Measurements from ENCODE around the gene ZFPL1. TPM values are rescaled to one million over a fixed set of nuclear protein-coding genes. Genes with fewer than 3 reads are reported as not detected.

The ZFPL1 gene
- total and polyA plus RNA-seq, 10 of the 15 experiments (the other 5 are each of a cell fraction or from before 2014, with no cell fraction given): 2.2 to 37.8 (median 27.0) TPM

DNA sequence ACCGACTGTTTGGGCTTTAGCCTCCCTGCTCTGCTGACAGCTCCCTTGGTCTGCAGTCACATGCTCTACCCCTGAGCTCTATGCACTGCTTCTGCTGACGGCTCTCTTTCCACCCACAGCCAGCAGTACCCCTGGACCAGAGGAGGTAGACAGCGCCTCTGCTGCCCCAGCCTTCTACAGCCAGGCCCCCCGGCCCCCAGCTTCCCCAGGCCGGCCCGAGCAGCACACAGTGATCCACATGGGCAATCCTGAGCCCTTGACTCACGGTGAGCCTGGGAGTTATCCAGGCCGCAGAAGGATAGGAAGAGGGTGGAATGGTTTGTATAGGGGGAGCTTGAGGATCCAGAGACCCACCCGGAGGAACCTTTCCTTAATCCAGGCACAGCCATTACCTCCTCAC is 2.8 kb downstream of the ZFPL1 start:
- Histone ChIP-seq H3K4me2 (ENCODE audit: control insufficient read depth, insufficient read depth) (no peak overlapping the region), H3K9ac (ENCODE audit: control insufficient read depth, insufficient read depth, low read length) (no peak overlapping the region), H3K36me3 (ENCODE audit: control insufficient read depth in 2 of 2, insufficient read depth in 2 of 2, low read length in 1 of 2) (peaks cover 5 to 11% of the 10 kb centered on the region in 2 experiments), H3K27me3 (replicated peaks in 1 of 2; ENCODE audit: control insufficient read depth in 2 of 2, insufficient read depth in 2 of 2, low read length in 1 of 2) (no peaks in the 10 kb centered on the region), H3K4me1 (ENCODE audit: control insufficient read depth, insufficient read depth, low read length) (peaks cover 11% of the 10 kb centered on the region), H3K79me2 (ENCODE audit: control insufficient read depth, insufficient read depth, low read length) (peaks cover 30% of the 10 kb centered on the region), H3K9me3 (replicated peaks; ENCODE audit: control insufficient read depth, insufficient read depth, low read length) (no peaks in the 10 kb centered on the region), H2AFZ (ENCODE audit: control insufficient read depth, low read depth, low read length) (no peak overlapping the region), H3K27ac (ENCODE audit: control insufficient read depth, insufficient read depth) (no peak overlapping the region), H4K20me1 (ENCODE audit: control insufficient read depth, insufficient read depth) (no peaks in the 10 kb centered on the region), H3K4me3 (no peak overlapping the region)
- ChIA-PET RAD21 (ENCODE audit: unreplicated experiment) (no interaction called here), SMC1A (ENCODE audit: uncharacterized antibody, unreplicated experiment) (no interaction called here), CTCF (no interaction called here), POLR2A (no interaction called here)
- no TSS peak for BruUV-seq (replicated peaks)
- no peak for DNase-seq (ENCODE audit: low read depth, low spot score)
- FAIRE-seq: no peak
- intact Hi-C loops (cut with micrococcal nuclease; ENCODE audit: unreplicated experiment): no loop called here
- ATAC-seq: no peak
- WGBS (ENCODE audit: insufficient coverage, insufficient replicate concordance, low lambda C conversion rate, missing lambda C conversion rate): 82% methylated on average over 9 of the region's 9 CpGs
- TF ChIP-seq NFYA (IDR thresholded peaks at IDR 0.05; ENCODE audit: borderline replicate concordance, low read depth, low read length): no peak
- TF ChIP-seq NFIC (IDR thresholded peaks at IDR 0.05; ENCODE audit: low read depth, low read length): no peak
- in situ Hi-C loops (cut with MboI): no loop called here

DNA sequence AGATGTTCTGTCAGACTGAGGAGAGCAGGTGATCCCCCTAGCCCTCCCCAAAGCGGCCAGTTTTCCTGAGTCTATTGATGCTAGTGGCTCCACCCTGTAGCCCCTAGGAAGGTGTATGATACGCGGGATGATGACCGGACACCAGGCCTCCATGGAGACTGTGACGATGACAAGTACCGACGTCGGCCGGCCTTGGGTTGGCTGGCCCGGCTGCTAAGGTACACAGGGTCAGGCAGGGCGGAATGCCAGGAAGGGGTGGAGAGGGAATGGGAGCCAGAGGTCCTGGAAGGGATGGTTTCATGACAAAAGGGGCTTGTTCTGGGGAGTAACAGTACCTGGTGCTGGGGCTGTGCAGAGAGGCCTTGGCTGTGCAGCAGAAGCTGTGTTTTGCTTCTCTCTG is 3.2 kb downstream of the ZFPL1 start:
- ChIA-PET POLR2A (no interaction called here), RAD21 (ENCODE audit: unreplicated experiment) (no interaction called here), SMC1A (ENCODE audit: uncharacterized antibody, unreplicated experiment) (no interaction called here), CTCF (no interaction called here)
- H3K36me3 ChIP-seq (ENCODE audit: control insufficient read depth in 2 of 2, insufficient read depth in 2 of 2, low read length in 1 of 2): peaks cover 5 to 11% of the 10 kb centered on the region in 2 experiments
- H3K9me3 ChIP-seq (replicated peaks; ENCODE audit: control insufficient read depth, insufficient read depth, low read length): no peaks in the 10 kb centered on the region
- no peaks in the 10 kb centered on the region for H4K20me1 ChIP-seq (ENCODE audit: control insufficient read depth, insufficient read depth)
- in situ Hi-C loops (cut with MboI): no loop called here
- no peak overlapping the region for H3K9ac ChIP-seq (ENCODE audit: control insufficient read depth, insufficient read depth, low read length)
- H3K4me1 ChIP-seq (ENCODE audit: control insufficient read depth, insufficient read depth, low read length): peaks cover 7% of the 10 kb centered on the region
- H3K4me2 ChIP-seq (ENCODE audit: control insufficient read depth, insufficient read depth): no peak overlapping the region
- no TSS peak for BruUV-seq (replicated peaks)
- H3K79me2 ChIP-seq (ENCODE audit: control insufficient read depth, insufficient read depth, low read length): peaks cover 26% of the 10 kb centered on the region
- no peak overlapping the region for H3K4me3 ChIP-seq
- H2AFZ ChIP-seq (ENCODE audit: control insufficient read depth, low read depth, low read length): no peak overlapping the region
- no peaks in the 10 kb centered on the region for H3K27me3 ChIP-seq (replicated peaks in 1 of 2; ENCODE audit: control insufficient read depth in 2 of 2, insufficient read depth in 2 of 2, low read length in 1 of 2)
- 90% methylated on average over 11 of the region's 11 CpGs for WGBS (ENCODE audit: insufficient coverage, insufficient replicate concordance, low lambda C conversion rate, missing lambda C conversion rate)
- FAIRE-seq (no peak), DNase-seq (ENCODE audit: low read depth, low spot score) (no peak), ATAC-seq (no peak)
- no peak overlapping the region for H3K27ac ChIP-seq (ENCODE audit: control insufficient read depth, insufficient read depth)
- intact Hi-C loops (cut with micrococcal nuclease; ENCODE audit: unreplicated experiment): no loop called here
- TF ChIP-seq HDGF (IDR thresholded peaks at IDR 0.05) (no peak), POLR2AphosphoS5 (IDR thresholded peaks at IDR 0.05; ENCODE audit: low read length) (no peak), GATAD2B (conservative IDR thresholded peaks at IDR 0.05; ENCODE audit: low read depth) (no peak), SUZ12 (IDR thresholded peaks at IDR 0.05; ENCODE audit: unreplicated experiment) (no peak), FOXK2 (IDR thresholded peaks at IDR 0.05) (no peak), ETV6 (conservative IDR thresholded peaks at IDR 0.05 in 1 of 2, IDR thresholded peaks at IDR 0.05 in 1 of 2; ENCODE audit: borderline replicate concordance in 1 of 2, low read depth in 1 of 2) (no peak), EED (IDR thresholded peaks at IDR 0.05; ENCODE audit: low read depth) (no peak), NBN (IDR thresholded peaks at IDR 0.05) (no peak), SP1 (IDR thresholded peaks at IDR 0.05; ENCODE audit: low read depth, low read length) (no peak), PAX8 (IDR thresholded peaks at IDR 0.05) (no peak), BMI1 (IDR thresholded peaks at IDR 0.05; ENCODE audit: borderline replicate concordance) (no peak), ESRRA (IDR thresholded peaks at IDR 0.05; ENCODE audit: low read length) (no peak), NFIC (IDR thresholded peaks at IDR 0.05; ENCODE audit: low read depth, low read length) (no peak)
- TF ChIP-seq, protein P1, sequence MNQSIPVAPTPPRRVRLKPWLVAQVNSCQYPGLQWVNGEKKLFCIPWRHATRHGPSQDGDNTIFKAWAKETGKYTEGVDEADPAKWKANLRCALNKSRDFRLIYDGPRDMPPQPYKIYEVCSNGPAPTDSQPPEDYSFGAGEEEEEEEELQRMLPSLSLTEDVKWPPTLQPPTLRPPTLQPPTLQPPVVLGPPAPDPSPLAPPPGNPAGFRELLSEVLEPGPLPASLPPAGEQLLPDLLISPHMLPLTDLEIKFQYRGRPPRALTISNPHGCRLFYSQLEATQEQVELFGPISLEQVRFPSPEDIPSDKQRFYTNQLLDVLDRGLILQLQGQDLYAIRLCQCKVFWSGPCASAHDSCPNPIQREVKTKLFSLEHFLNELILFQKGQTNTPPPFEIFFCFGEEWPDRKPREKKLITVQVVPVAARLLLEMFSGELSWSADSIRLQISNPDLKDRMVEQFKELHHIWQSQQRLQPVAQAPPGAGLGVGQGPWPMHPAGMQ (IDR thresholded peaks at IDR 0.05; ENCODE audit: borderline replicate concordance): no peak
- TF ChIP-seq, protein P2, sequence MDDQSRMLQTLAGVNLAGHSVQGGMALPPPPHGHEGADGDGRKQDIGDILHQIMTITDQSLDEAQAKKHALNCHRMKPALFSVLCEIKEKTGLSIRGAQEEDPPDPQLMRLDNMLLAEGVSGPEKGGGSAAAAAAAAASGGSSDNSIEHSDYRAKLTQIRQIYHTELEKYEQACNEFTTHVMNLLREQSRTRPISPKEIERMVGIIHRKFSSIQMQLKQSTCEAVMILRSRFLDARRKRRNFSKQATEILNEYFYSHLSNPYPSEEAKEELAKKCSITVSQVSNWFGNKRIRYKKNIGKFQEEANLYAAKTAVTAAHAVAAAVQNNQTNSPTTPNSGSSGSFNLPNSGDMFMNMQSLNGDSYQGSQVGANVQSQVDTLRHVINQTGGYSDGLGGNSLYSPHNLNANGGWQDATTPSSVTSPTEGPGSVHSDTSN (IDR thresholded peaks at IDR 0.05; ENCODE audit: insufficient replicate concordance, low read depth, low read length): no peak
- TF ChIP-seq, protein P3, sequence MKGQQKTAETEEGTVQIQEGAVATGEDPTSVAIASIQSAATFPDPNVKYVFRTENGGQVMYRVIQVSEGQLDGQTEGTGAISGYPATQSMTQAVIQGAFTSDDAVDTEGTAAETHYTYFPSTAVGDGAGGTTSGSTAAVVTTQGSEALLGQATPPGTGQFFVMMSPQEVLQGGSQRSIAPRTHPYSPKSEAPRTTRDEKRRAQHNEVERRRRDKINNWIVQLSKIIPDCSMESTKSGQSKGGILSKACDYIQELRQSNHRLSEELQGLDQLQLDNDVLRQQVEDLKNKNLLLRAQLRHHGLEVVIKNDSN (IDR thresholded peaks at IDR 0.05; ENCODE audit: borderline replicate concordance, extremely low read length, insufficient read depth, low read depth, low read length): no peak

Data from GM12878 (cell line).